Lower leg skin (tissue), 3 donors: ENCODE results near the gene IL10.

Source experiments
- POLR2A ChIP-seq, 2 donors: fragments of 450-650 bp; IDR thresholded peaks; one replicate each; pipeline ENCODE4 v1.6.1; 2016 to 2017; ENCODE audit warnings: antibody characterized with exemption in 2 of 2, mild to moderate bottlenecking in 1 of 2, moderate library complexity in 1 of 2
- TF ChIP-seq, protein P1 (sequence below), 3 donors: fragments of 450-650 bp; IDR thresholded peaks; one replicate each; pipeline ENCODE4 v1.5.1; 2016; ENCODE audit warnings: antibody characterized with exemption in 3 of 3, mild to moderate bottlenecking in 3 of 3, moderate library complexity in 2 of 3

DNA sequence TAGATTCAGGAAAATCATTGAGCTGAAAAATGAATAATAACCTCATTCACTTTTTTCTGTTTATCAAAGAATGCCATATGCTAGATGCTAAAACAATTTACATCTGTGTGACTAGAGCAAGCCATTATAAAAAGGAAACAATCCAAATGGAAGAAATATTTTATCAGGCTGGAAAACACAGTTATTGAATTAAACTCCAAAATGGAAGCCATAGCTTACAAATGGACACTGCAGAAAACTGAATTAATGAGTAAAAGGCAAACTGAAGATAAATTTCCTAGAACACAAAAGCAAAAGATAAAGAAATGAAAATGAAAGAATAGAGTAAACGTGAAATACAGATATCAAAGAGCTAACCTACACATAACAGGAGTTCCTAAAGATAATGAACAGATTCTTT, 33.1 kb upstream of the IL10 start:
- TF ChIP-seq, protein P1, sequence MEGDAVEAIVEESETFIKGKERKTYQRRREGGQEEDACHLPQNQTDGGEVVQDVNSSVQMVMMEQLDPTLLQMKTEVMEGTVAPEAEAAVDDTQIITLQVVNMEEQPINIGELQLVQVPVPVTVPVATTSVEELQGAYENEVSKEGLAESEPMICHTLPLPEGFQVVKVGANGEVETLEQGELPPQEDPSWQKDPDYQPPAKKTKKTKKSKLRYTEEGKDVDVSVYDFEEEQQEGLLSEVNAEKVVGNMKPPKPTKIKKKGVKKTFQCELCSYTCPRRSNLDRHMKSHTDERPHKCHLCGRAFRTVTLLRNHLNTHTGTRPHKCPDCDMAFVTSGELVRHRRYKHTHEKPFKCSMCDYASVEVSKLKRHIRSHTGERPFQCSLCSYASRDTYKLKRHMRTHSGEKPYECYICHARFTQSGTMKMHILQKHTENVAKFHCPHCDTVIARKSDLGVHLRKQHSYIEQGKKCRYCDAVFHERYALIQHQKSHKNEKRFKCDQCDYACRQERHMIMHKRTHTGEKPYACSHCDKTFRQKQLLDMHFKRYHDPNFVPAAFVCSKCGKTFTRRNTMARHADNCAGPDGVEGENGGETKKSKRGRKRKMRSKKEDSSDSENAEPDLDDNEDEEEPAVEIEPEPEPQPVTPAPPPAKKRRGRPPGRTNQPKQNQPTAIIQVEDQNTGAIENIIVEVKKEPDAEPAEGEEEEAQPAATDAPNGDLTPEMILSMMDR (IDR thresholded peaks at IDR 0.05): no peak
- TF ChIP-seq POLR2A (IDR thresholded peaks at IDR 0.05): no peak
